ENCODE results near the gene DOCK4.

DOCK4 gene

GRCh38 chr7:112125250-112125649, 80.9 kb downstream of the DOCK4 start:
- Histone ChIP-seq H3K4me1 (ENCODE audit: control insufficient read depth, insufficient read depth, low read length) (no peaks in the 10 kb centered on the region), H3K9ac (ENCODE audit: low read length) (no peak overlapping the region), H3K36me3 (ENCODE audit: control insufficient read depth, insufficient read depth, low read length, severe bottlenecking) (no peaks in the 10 kb centered on the region), H3K4me3 (ENCODE audit: low read length) (no peak overlapping the region), H3K9me3 (ENCODE audit: control insufficient read depth, low read length) (no peaks in the 10 kb centered on the region), H3K27me3 (replicated peaks; ENCODE audit: control insufficient read depth, insufficient read depth, low read length) (no peaks in the 10 kb centered on the region)
- DNase-seq (ENCODE audit: low read depth): no peak

GRCh38 chr7:112124061-112124766, 82.0 kb downstream of the DOCK4 start:
- no peak overlapping the region for H3K4me3 ChIP-seq (ENCODE audit: low read length)

GRCh38 chr7:112122798-112123197, 83.4 kb downstream of the DOCK4 start:
- H3K9ac ChIP-seq (ENCODE audit: low read length): no peak overlapping the region
- H3K4me3 ChIP-seq (ENCODE audit: low read length): no peak overlapping the region
- no peaks in the 10 kb centered on the region for H3K36me3 ChIP-seq (ENCODE audit: control insufficient read depth, insufficient read depth, low read length, severe bottlenecking)
- H3K27me3 ChIP-seq (replicated peaks; ENCODE audit: control insufficient read depth, insufficient read depth, low read length): no peaks in the 10 kb centered on the region
- H3K9me3 ChIP-seq (ENCODE audit: control insufficient read depth, low read length): no peaks in the 10 kb centered on the region
- no peak for DNase-seq (ENCODE audit: low read depth)
- peaks cover 5% of the 10 kb centered on the region for H3K4me1 ChIP-seq (ENCODE audit: control insufficient read depth, insufficient read depth, low read length)

More at GRCh38 chr7:112124061-112124766, 82.0 kb downstream of the DOCK4 start:
- no peaks in the 10 kb centered on the region for H3K27me3 ChIP-seq (replicated peaks; ENCODE audit: control insufficient read depth, insufficient read depth, low read length)
- peaks cover 4% of the 10 kb centered on the region for H3K4me1 ChIP-seq (ENCODE audit: control insufficient read depth, insufficient read depth, low read length)
- H3K9me3 ChIP-seq (ENCODE audit: control insufficient read depth, low read length): no peaks in the 10 kb centered on the region
- DNase-seq (ENCODE audit: low read depth): no peak
- no peaks in the 10 kb centered on the region for H3K36me3 ChIP-seq (ENCODE audit: control insufficient read depth, insufficient read depth, low read length, severe bottlenecking)
- no peak overlapping the region for H3K9ac ChIP-seq (ENCODE audit: low read length)

GRCh38 chr7:112122144-112122543, 84.1 kb downstream of the DOCK4 start:
- no peak for DNase-seq (ENCODE audit: low read depth)
- H3K9ac ChIP-seq (ENCODE audit: low read length): no peak overlapping the region
- no peaks in the 10 kb centered on the region for H3K27me3 ChIP-seq (replicated peaks; ENCODE audit: control insufficient read depth, insufficient read depth, low read length)
- no peaks in the 10 kb centered on the region for H3K9me3 ChIP-seq (ENCODE audit: control insufficient read depth, low read length)
- H3K4me1 ChIP-seq (ENCODE audit: control insufficient read depth, insufficient read depth, low read length): peaks cover 5% of the 10 kb centered on the region
- H3K4me3 ChIP-seq (ENCODE audit: low read length): no peak overlapping the region
- no peaks in the 10 kb centered on the region for H3K36me3 ChIP-seq (ENCODE audit: control insufficient read depth, insufficient read depth, low read length, severe bottlenecking)

- Histone ChIP-seq H3K9me3 (ENCODE audit: control insufficient read depth, low read length) (no peaks in the 10 kb centered on the region), H3K36me3 (ENCODE audit: control insufficient read depth, insufficient read depth, low read length, severe bottlenecking) (no peaks in the 10 kb centered on the region), H3K27me3 (replicated peaks; ENCODE audit: control insufficient read depth, insufficient read depth, low read length) (no peaks in the 10 kb centered on the region), H3K4me1 (ENCODE audit: control insufficient read depth, insufficient read depth, low read length) (peaks cover 8% of the 10 kb centered on the region), H3K4me3 (ENCODE audit: low read length) (no peak overlapping the region), H3K9ac (ENCODE audit: low read length) (no peak overlapping the region)
- no peak for DNase-seq (ENCODE audit: low read depth)
Observed at GRCh38 chr7:112121318-112121717, 84.9 kb downstream of the DOCK4 start.

- H3K9me3 ChIP-seq (ENCODE audit: control insufficient read depth, low read length): no peaks in the 10 kb centered on the region
- peaks cover 8% of the 10 kb centered on the region for H3K4me1 ChIP-seq (ENCODE audit: control insufficient read depth, insufficient read depth, low read length)
- DNase-seq (ENCODE audit: low read depth): no peak
- no peak overlapping the region for H3K9ac ChIP-seq (ENCODE audit: low read length)
- H3K36me3 ChIP-seq (ENCODE audit: control insufficient read depth, insufficient read depth, low read length, severe bottlenecking): no peaks in the 10 kb centered on the region
- no peak overlapping the region for H3K4me3 ChIP-seq (ENCODE audit: low read length)
- no peaks in the 10 kb centered on the region for H3K27me3 ChIP-seq (replicated peaks; ENCODE audit: control insufficient read depth, insufficient read depth, low read length)
Observed at GRCh38 chr7:112120696-112121217, 85.4 kb downstream of the DOCK4 start.

- H3K9me3 ChIP-seq (ENCODE audit: control insufficient read depth, low read length): no peaks in the 10 kb centered on the region
- H3K27me3 ChIP-seq (replicated peaks; ENCODE audit: control insufficient read depth, insufficient read depth, low read length): no peaks in the 10 kb centered on the region
- H3K4me1 ChIP-seq (ENCODE audit: control insufficient read depth, insufficient read depth, low read length): peaks cover 17% of the 10 kb centered on the region
- H3K4me3 ChIP-seq (ENCODE audit: low read length): no peak overlapping the region
- H3K36me3 ChIP-seq (ENCODE audit: control insufficient read depth, insufficient read depth, low read length, severe bottlenecking): no peaks in the 10 kb centered on the region
- no peak overlapping the region for H3K9ac ChIP-seq (ENCODE audit: low read length)
- DNase-seq (ENCODE audit: low read depth): no peak
Observed at GRCh38 chr7:112118581-112119566, 87.3 kb downstream of the DOCK4 start.

- Histone ChIP-seq H3K36me3 (ENCODE audit: control insufficient read depth, insufficient read depth, low read length, severe bottlenecking) (no peaks in the 10 kb centered on the region), H3K27me3 (replicated peaks; ENCODE audit: control insufficient read depth, insufficient read depth, low read length) (no peaks in the 10 kb centered on the region), H3K9me3 (ENCODE audit: control insufficient read depth, low read length) (no peaks in the 10 kb centered on the region), H3K9ac (ENCODE audit: low read length) (no peak overlapping the region), H3K4me3 (ENCODE audit: low read length) (no peak overlapping the region), H3K4me1 (ENCODE audit: control insufficient read depth, insufficient read depth, low read length) (peaks cover 32% of the 10 kb centered on the region)
- no peak for DNase-seq (ENCODE audit: low read depth)
Observed at GRCh38 chr7:112116894-112117293, 89.3 kb downstream of the DOCK4 start.

GRCh38 chr7:112116358-112116757, 89.8 kb downstream of the DOCK4 start:
- no peaks in the 10 kb centered on the region for H3K9me3 ChIP-seq (ENCODE audit: control insufficient read depth, low read length)
- H3K27me3 ChIP-seq (replicated peaks; ENCODE audit: control insufficient read depth, insufficient read depth, low read length): no peaks in the 10 kb centered on the region
- H3K9ac ChIP-seq (ENCODE audit: low read length): no peak overlapping the region
- H3K4me1 ChIP-seq (ENCODE audit: control insufficient read depth, insufficient read depth, low read length): peaks cover 32% of the 10 kb centered on the region
- H3K36me3 ChIP-seq (ENCODE audit: control insufficient read depth, insufficient read depth, low read length, severe bottlenecking): no peaks in the 10 kb centered on the region
- H3K4me3 ChIP-seq (ENCODE audit: low read length): no peak overlapping the region
- DNase-seq (ENCODE audit: low read depth): no peak

GRCh38 chr7:112115880-112116279, 90.3 kb downstream of the DOCK4 start:
- no peak overlapping the region for H3K9ac ChIP-seq (ENCODE audit: low read length)
- H3K27me3 ChIP-seq (replicated peaks; ENCODE audit: control insufficient read depth, insufficient read depth, low read length): no peaks in the 10 kb centered on the region
- no peak overlapping the region for H3K4me3 ChIP-seq (ENCODE audit: low read length)
- DNase-seq (ENCODE audit: low read depth): no peak
- H3K4me1 ChIP-seq (ENCODE audit: control insufficient read depth, insufficient read depth, low read length): peaks cover 32% of the 10 kb centered on the region
- H3K36me3 ChIP-seq (ENCODE audit: control insufficient read depth, insufficient read depth, low read length, severe bottlenecking): no peaks in the 10 kb centered on the region
- no peaks in the 10 kb centered on the region for H3K9me3 ChIP-seq (ENCODE audit: control insufficient read depth, low read length)

GRCh38 chr7:112113913-112114575, 92.2 kb downstream of the DOCK4 start:
- Histone ChIP-seq H3K4me1 (ENCODE audit: control insufficient read depth, insufficient read depth, low read length) (peaks cover 31% of the 10 kb centered on the region), H3K36me3 (ENCODE audit: control insufficient read depth, insufficient read depth, low read length, severe bottlenecking) (no peaks in the 10 kb centered on the region), H3K27me3 (replicated peaks; ENCODE audit: control insufficient read depth, insufficient read depth, low read length) (no peaks in the 10 kb centered on the region), H3K9me3 (ENCODE audit: control insufficient read depth, low read length) (no peaks in the 10 kb centered on the region), H3K9ac (ENCODE audit: low read length) (no peak overlapping the region), H3K4me3 (ENCODE audit: low read length) (no peak overlapping the region)
- no peak for DNase-seq (ENCODE audit: low read depth)
